GM19328 (cell line): Measurements from ENCODE around the gene SLC26A9.

Experiments used
- ATAC-seq: cut with Tn5 transposase; IDR thresholded peaks from one replicate; pipeline ENCODE4 v1.9.1; 2021; ENCODE audit warnings: mild to moderate bottlenecking, moderate library complexity; ENCODE audit not compliant: unreplicated experiment

Gene SLC26A9

DNA sequence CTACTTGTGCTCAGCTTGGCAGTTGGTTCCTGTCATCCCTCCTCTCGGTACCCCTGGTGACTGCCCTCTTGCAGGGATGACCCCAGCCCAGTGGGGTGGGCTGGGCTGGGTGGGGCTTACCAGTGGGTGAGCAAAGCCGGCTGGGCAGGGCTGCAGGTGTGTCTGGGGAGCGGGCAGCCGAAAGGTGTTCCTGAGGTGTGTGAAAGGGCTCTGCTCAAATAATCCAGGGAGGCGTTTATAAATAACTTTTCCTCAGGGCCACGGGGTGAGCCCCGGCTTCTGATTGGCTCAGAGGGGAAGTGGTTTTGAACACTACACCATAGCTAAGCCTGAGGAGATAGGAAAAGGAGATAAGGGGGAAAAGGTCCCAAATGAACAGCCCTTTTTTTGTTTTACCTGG lies at the start of gene SLC26A9:
Gene SLC26A9, minus strand, starts transcription at position 212 of the 400 bp plus-strand sequence. CDS start 7,636 bp downstream, outside the sequence.
- ATAC-seq = no peak

GRCh38 chr1:205992218-205992882 lies 49.1 kb upstream of the SLC26A9 start:
- ATAC-seq = no peak

DNA sequence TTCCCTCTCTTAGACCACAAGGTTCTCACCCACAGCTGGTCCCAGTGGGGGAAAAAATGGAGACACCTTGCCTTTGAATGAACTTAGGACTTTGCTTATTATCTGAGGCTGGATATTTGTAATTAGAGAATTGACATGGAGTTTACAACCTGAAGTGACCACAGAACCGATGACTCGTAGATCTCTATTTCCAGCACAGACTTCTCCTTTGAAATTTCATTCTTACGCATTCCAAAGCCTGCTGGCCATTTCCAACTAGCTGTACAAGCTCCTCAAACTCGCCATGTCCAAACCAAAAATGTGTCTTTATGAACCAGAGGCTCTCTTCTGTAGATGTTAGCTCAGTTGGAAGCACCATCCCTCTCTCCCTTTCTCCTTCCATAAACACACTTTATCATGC lies 48.0 kb upstream of the SLC26A9 start:
- no peak for ATAC-seq

DNA sequence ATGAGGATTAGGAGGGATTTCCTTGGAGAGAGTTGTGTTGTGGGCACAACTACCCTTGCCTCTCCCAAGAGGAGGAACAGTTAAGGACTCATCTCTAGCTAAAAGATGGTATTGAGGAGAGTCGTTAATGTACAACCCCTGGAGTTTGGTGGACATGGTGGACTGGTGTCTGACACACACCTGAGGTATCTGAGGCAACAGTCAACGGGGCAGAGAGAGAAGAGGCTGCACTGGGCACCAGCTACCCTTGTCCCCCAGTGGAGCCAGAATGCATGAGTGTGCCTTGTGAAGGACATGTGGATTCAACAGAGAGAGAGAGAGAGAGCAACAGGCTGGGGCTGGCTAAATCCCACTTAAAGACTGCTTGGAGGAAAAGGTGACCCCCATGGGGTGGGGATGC lies 47.0 kb upstream of the SLC26A9 start:
- no peak for ATAC-seq

- no peak for ATAC-seq
Observed at GRCh38 chr1:205989786-205990185, 46.5 kb upstream of the SLC26A9 start.

DNA sequence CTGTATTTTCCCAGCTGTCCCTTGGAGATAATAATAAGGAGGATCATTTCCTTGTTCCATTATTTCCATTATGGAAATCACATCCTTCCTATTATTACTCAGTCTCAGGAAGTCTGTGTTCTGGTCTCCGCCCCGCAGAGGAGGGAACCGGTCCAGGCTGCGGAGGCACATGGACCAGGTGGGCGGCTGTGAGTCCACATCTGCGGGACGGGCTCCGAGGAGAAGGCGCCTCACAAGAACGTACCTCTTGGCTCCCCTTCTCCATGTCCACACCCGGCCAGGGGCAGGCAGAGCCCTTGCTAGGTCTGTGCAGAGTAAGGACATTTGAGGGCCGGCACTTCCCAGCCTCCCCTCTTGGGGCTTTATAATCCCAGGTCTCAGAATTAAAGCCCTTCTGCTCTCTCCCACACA lies 45.3 kb upstream of the SLC26A9 start:
- no peak for ATAC-seq

DNA sequence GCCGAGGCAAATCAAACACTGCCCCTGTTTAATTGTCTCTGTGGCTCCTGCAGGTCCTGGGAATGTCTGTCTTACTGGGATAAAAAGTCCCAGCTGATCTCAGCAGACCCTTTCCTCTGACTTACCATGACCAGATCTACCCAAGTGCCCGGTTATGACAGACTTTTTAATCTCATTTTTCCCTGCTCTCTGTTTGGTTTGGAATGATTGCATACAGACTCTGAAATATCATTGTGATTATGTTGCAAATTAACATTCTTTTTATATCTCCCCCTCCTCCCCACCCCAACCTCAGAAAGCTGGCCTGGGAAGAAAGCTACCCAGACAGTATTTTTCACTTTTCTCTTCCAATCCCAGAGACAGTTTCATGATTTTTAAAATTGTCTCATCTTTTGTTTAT lies 43.6 kb upstream of the SLC26A9 start:
- no peak for ATAC-seq

DNA sequence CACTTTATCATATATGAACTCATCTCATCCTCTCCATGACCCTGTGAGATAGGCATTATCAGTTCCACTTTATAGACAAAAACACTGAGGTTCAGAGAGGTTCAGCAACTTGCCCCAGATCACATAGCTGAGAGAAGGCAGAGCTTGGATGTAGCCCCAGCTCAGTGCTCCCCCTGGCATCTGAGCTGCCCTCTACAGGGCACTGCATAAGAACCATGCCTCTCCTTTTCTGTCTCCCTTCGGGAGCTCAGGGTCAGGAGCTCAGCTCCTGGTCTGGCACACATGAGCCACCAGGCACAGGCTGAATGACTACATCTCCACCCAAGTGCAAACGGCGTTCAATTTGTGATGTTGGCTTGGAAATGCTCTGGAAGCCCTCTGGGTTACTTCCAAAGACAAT lies 43.0 kb upstream of the SLC26A9 start:
- ATAC-seq = no peak

GRCh38 chr1:205985330-205986005 lies 42.2 kb upstream of the SLC26A9 start:
- no peak for ATAC-seq

GRCh38 chr1:205983925-205984725 lies 40.9 kb upstream of the SLC26A9 start:
- ATAC-seq = no peak

- no peak for ATAC-seq
Observed at GRCh38 chr1:205981257-205981656, 38.0 kb upstream of the SLC26A9 start.

GRCh38 chr1:205980237-205980870 lies 37.1 kb upstream of the SLC26A9 start:
- no peak for ATAC-seq

- ATAC-seq = no peak
Observed at GRCh38 chr1:205979301-205979700, 36.0 kb upstream of the SLC26A9 start.

GRCh38 chr1:205978676-205979075 lies 35.4 kb upstream of the SLC26A9 start:
- ATAC-seq = no peak

DNA sequence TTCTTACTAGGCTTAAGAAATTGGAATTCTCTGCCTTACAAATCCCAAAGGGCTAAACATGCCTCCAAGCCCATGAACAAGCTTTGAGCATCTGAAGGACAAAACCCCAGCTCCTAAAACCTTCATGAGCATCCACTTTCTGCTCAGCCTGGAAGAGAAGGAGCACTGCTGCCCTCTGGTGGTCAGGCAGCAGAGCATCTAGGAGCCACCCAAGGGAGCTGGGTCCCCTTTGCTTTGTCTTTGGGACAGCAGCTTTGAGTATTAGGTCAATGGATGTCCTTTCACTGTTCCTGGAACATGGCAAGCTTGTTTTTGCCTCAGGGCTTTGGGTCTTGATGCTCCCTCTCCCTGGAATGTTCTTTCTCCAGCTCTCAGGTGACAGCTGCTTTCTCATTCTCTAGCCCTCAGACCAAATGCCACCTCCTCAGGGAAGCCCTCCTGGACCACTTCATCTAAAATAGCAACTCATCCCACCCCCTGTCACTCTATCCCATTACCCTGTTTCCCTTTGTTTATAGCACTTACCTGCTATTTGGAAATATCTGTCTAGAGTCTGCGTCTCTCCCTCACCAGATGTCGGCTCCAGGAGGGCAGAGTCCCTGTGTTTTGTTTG lies 34.3 kb upstream of the SLC26A9 start:
- no peak for ATAC-seq

DNA sequence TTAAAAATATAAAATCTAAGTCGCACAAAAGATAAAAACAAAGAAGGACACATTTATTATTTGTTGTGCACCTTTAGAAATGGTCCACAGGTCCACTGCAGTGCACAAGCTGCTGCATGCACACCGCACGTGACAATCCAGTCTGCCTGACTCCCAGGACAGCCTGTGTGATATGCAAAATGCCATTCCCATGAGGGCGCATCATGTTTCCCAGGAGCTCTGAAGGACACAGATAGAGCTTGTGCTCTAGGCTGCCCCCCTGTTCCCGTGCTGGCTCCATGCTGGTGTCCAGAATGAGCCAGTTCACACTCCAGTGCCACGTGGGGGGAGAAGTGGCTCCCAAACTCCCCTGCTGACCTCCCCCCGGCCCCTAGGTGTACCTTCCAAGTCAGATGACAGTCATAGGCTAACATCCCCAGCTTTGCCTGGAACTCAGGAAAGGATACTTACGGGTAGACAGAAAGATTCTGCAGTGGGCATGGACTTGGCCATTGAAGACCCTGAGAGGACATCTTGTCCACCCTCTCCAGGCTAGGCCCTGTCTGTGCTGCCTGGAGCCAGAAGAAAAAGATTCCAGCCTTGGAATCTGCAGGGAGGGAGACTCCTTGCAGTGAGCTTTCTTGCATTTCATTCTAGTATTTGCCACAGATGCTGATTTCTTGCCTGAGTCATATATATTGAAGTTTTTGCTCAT lies 33.6 kb upstream of the SLC26A9 start:
- no peak for ATAC-seq

GRCh38 chr1:205976036-205976435 lies 32.8 kb upstream of the SLC26A9 start:
- ATAC-seq = no peak

DNA sequence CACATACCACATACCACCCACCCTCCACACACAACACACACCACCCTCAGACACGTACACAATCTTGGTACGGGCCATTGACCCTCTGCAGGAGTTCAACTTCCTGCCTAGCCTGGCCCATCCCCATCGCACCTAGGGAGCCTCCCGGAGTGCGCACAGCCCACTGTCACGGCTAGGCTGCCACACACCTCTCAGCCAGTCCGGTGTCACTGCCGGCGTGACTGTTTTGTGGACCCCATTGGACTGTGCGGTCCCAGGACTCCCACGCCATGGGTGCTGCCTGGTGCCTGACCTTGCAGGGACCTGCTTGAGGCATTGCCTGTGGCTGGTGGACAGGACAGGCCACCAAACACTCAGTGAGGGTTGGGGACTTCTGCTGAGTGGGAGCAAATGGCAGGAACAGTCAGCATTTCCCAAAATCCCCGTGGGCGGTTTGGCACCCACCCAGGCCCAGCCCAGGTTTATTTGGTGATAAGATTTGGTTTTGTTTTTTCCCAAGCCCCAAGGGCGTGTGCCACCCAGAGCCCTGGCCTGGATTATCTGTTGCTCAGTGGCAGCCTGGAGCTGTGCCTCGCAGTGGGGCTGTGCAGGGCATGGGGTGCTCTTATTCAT lies 32.2 kb upstream of the SLC26A9 start:
- no peak for ATAC-seq

DNA sequence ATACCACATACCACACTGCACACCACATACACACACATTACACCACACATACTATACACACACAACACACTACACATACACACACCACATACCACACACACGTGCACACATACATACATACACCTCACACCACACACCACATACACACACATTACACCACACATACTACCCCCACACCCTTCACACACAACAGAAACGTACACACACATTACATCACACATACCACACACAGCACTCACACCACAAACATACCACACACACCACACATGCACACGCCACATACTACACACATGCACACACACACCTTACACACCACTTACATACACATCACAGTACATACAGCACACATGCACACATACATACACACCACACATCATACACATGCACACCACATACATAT lies 31.5 kb upstream of the SLC26A9 start:
- ATAC-seq = no peak
